NCI-H2081 (cell line): ENCODE measurements around the gene CAMTA1.
"Not testable (repeated sequence)": the region's sequence is repeated elsewhere in the genome, so short reads cannot be mapped to it uniquely, and the experiment has no call there.

Source experiments
- DNase-seq, 2 experiments: peaks; one replicate each; lab custom pipeline; 2025; lab: John Stamatoyannopoulos, UW

The CAMTA1 gene

DNA sequence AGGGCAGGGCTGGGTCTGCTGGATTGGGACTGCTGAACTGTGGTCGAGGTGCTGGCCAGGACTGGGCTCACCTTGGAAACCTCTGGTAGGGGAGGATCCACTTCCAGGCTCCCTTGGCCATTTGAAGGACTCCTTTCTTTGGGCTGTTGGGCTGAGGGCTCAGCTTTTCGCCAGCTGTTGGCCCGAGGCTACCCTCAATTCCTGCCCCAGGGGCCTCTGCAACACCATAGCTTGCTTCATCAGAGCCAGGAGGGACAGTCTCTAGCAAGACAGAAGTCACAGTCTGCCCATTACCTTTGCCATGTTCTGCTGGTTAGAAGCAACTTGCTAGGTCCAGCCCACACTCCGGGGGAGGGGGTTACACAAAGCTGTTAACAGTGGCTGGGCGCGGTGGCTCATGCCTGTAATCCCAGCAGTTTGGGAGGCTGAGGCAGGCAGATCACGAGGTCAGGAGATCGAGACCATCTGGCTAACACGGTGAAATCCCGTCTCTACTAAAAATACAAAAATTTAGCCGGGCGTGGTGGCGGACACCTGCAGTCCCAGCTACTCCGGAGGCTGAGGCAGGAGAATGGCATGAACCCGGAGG, 25.0 kb downstream of the CAMTA1 start:
- not testable (repeated sequence) for DNase-seq

DNA sequence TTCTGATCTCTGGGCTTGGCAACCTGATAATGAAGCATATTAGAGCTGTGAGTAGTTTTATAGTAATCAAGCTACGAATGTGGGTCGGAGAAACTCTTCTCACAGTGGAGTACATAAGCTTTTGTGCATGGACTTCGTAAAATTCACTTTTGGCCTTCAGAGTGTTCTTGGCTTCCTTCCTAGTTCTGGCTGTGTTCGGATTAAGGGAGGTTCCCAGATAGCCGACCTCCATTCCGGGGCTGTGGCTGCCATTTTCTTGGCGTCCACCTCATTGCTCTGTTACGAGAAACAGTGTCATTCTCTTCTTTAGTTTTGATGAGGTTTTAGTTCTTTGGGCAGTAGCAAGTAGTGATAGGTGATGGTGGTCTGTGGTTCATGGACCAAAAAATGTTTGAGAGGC, 26.3 kb downstream of the CAMTA1 start:
- DNase-seq, result no peak

DNA sequence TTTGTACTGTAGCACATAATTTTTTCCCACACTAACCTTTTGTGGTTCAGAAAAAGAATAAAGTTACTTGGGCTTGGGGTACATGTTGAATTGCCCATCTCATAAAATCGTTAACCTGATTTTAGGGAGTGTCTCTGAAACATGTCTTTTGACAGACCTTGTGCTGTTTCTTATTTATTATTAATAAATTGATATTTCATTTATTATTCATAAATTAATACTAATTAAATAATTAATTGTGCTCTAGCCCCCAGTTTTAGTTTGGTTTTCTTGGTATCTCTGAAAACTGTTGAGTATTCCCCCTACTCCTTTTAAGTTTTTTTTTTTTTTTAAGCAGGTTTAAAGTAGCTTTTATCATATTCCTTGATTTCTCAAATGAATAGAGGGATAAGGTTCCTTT, 27.9 kb downstream of the CAMTA1 start:
- no peak for DNase-seq

DNA sequence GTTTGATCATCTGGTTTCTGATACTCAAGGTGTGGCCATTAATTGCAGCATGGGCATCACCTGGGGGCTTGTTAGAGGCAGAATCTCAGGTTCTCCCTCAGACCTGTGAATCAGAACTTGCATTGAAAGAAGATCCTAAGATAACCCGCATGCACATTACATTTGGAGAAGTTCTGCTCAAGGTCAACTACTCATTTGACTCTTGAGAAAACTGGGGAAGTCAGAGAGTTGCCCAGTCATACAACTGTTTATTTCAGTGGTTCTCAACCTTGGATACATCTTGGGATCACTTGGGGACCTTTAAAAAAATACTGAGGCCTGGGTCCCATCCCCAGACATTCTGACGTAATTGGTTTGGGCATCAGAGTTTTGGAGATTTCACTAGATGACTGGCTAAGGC, 30.5 kb downstream of the CAMTA1 start:
- no peak for DNase-seq

DNA sequence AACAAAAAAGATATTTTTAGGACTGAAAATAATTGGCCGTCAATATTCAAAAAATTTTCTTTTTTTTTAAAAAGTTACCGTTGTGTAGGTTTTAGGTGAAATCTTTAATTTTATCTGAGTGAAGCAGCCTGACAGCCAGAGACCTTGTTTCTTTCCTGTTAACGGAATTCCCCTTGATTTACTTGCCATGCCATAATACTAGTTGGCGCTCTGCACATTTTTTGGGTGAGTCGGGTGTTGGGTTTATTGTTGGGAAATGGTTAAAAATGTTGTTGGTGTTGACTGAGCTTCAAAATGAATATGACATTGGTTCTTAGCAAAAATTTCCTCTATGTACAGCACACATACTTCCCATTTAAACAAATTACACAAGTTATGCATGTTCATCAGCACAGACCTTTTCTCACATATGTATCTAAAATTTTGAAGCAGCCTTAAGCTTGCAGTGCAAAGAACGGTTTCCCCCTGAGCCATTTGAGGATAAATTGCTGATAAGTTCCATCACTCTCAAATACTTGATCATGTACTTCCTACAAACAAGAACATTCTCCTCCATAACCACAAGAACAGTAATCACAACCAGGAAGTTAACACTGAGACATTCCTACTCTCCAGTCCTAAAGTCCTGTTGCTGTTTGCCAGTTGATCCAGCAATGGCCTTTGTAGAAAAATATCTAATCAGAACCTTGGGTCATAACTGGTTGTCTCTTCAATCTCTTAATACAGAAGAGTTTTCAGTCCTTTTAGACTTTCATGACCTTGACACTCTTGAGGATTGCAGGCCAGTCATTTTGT, 34.2 kb downstream of the CAMTA1 start:
- no peak for DNase-seq

DNA sequence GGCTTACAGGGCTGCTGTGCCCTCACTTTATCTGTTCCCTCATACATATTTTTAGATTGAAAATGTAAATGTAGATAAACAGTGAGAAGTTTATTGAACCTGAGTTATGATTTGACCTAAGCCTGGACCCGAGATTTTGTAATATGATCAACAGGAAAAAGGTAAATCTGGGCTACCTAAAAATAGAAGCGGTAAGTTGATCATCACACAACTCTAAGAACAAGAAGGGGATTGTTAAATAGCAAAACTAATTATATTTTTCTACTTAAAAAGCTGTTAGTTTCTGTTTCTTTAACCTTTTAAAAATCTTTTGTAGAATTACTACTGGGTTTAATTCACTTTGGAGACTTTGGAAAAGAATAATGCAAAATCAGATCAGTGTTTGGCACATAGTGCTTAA, 35.6 kb downstream of the CAMTA1 start:
- no peak for DNase-seq

DNA sequence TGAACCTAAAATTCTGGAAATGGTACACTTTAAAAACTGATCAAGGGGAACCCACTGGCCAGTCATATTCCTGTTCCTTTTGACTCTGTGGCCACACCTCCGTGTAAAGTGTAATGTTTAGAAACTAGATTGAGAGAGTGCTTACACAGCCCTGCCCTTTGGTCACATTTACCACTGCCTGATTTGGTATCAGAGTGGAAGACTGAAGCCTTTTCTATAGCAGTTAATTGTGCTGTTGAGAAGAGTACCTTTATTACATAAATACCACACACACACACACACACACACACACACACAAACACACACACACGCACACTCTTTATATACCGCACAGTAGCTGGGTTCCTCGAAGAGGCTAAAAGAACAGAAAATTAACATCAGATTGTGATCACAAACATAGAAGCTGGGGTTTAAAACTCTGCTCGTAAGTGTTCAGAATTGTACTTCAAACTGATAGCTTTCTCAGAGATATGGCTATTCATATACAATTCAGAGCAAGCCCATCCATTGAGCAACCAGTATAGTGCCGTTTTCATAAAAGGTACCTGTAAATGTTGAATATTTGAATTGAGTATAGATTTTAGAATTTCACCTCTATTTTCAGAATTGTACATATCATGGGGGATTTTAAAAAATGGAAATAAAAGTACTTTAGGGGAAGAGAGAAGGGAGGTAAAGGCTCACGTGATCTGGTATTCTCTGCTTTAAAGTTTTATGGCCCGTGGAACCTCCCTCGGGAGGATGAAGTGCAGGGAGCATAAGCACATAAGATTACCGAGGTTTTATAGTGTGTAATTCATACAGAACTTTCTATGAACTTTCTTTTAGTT, 37.5 kb downstream of the CAMTA1 start:
- DNase-seq, result no peak

DNA sequence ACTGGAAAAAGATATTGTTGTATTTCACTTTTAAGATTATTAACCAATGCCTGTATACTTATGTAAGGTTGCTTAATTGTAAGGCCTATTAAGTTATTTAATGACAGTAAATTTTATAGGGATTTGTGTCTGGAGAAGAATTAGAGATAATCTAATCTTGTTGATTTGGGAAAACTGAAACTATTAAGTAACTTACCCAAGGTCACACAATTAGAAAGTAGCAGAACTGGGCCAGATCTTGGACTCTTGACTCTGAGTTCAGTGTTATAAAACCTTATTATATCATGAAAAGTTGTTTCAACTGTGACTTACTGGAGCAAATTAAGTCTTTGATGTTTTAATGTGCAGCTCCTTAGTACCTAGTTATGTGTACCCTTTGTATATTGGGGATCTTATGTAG, 38.5 kb downstream of the CAMTA1 start:
- no peak for DNase-seq

DNA sequence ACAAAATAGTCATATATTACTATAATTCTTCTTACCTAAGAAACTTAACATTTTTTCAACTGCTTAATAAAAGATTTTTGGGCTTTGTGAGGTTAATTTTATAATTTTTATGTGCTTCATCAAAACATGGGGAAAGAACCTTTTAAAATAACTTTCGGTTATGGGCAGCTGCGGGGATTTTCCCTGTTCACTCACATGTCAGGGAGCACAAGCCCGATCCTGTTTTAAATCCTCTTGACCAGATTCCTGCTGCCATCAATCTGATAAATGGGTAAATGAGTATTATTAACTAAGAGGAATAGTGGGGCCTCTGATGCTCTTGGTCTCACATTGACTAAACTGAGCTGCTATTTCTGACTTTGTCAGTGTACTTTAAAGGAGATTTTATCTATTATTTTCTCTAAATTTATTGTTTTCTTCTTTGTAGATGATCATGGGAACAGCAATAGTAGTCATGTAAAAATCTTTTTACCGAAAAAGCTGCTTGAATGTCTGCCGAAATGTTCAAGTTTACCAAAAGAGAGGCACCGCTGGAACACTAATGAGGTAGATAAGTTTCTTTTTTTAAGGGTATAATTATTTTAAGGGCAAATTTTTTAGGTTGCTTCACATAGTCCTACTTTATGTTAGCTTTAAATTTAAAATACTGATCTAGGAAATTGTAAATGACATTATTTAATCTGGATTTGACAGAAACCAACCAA, 39.6 kb downstream of the CAMTA1 start:
- no peak for DNase-seq

DNA sequence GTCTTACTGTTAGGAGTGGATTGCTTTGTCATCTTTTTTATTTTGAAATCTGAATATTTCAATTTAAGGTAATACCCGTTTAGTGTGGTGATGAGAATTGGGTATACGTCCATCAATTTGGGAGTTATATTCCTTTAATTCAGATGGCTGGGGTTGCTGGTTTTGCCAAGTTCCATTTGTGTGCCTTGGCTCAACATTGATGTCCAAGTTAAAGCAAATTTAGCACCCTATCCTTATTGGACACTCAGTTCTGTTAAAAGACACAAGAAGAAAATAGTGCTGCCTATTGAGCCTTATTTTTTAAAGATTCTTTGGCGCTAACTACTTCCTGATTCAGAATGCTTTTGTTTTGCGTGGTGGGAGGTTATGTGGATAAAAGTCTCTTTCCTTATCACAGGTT, 40.6 kb downstream of the CAMTA1 start:
- no peak for DNase-seq

DNA sequence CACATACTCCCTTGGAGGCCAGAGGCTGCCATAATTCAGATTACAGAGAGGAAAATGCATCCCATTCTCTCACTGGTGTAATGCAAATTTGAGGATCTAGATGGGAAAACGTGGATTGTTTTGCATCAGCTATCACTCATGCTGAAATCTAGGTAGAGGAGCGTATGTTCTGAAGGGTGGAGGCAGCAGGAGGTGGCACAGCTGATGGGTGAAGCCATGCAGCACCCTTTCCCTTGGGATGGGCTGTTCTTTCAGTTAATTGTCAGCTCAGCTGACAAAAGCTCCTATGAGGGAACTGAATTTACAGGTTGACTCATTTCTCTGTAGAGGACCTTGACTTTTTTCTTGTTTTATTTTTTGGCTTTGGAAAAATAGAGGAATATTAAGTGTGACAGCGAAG, 41.8 kb downstream of the CAMTA1 start:
- DNase-seq, result no peak

DNA sequence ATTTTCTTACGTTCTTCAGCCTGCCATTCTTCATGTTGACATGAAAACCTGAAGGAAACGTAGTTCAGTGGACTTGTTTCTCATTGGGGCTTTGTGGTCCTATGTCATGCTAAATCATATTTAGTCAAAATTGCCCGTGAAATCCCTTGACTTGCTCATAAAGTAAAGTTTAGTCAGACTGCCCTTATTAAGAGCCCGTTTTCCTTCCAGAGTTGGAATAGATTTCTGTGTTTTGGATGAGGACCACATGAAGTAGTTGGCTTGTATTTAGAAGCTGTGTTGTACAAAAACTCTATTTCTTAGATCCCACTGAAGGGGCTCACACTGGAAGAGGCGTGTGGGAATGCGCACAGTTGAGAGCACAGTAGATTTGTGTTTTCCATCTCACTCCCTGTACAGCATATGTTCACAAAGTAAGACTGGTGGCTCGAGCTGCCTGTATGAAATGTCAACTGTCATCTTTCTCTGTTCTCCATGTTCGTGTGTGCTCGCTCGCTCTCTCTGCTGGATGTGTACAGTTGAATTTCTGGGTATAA, 42.4 kb downstream of the CAMTA1 start:
- no peak for DNase-seq

DNA sequence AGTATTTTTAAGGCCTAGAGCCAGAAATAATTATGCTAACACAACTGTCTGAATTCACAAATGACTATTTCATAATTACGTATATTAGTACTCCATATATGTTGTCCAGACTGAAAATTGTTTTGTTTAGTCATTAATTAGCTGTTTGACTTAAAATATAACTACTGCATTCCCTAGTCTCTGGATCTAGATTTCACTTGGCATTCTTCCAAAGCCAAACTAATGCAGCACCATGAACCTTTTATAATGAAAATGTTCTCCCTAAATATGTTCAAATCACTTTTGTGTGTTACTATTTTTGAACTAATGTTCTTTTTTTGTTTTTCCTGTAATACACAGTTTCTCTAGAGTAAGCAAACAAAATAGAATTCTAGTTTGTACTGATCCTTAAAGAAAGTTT, 46.1 kb downstream of the CAMTA1 start:
- peak in 1 of 2 experiments; percentile 17 for DNase-seq

DNA sequence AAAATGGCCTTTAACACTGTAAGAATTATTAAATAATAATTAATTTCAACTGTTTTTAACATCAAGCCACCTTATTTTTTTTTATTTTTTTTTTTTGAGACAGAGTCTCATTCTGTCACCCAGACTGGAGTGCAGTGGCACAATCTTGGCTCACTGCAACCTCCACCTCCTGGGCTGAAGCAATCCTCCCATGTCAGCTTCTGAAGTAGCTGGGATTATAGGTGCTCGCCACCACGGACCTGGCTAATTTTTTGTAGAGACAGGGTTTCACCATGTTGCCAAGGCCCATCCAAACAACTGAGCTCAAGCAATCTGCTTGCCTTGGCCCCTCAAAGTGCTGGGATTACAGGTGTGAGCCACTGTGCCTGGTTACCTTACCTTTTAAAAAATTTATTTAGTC, 46.8 kb downstream of the CAMTA1 start:
- not testable (repeated sequence) for DNase-seq

DNA sequence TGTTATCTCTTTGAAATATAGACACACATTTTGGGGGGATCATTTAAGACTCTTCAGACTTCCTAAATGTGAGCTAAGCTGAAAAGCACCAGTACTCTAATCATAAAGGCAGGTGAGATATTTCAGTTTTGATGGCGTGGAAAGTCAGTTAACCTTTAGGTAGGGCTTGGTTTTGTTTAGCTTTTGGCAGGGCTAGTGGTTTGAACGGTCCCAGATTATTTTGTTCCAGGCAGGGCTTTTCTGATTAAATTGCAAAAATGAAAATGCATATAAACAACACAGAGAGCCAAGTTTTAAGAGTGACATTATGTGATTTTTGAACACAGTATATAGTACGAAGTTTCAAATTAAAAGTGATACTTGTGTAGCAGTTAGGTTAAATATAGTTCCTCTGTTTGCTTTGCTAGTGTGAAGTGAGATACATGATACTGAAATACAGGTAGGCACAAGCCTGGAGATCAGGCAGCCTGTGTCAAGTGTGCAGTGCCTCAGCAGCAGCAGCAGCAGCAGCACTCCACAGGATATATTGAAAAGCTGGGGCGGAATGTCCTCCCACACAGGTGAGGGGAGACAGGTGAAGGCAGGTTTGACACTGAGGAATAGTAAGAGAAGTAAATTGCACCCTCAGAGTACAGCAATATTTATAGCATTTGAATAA, 47.4 kb downstream of the CAMTA1 start:
- DNase-seq, result peak; percentile 27 to 71

DNA sequence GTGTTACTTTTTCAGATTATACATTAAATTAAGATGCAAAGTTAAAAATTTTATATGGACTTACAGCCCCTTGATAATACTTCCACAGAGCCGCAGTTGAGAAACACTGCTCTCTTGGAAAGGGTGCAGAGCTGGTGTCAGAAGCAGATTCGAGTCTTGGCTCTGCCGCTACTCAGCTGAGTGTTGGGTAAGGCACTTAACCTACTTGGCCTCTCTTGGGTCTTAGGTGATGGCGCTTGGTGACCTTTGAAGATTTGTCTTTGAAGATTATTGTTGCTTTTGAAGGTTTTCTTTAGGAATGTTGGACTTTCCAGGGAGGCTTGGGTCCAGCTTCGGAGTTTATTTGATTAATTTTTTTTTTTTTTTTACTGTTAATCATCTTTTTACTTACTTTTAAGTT, 48.5 kb downstream of the CAMTA1 start:
- no peak for DNase-seq

DNA sequence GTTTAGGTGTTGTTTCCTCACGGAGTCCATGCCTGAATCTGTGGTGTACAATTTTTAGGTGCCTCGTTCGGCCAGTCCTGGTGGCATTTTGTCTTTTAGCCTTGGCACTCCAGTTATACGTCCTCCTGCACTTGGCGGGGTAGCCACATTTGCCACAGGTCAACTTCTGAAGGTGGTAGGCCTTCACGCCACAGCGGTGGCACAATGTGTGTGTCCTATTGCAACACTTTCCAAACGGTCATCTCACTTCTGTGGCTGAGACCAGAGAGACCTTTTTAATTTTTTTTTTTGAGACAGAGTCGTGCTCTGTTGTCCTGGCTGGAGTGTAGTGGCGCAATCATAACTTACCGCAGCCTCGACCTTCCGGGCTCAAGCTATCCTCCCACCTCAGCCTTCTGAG, 49.1 kb downstream of the CAMTA1 start:
- DNase-seq, result no peak

DNA sequence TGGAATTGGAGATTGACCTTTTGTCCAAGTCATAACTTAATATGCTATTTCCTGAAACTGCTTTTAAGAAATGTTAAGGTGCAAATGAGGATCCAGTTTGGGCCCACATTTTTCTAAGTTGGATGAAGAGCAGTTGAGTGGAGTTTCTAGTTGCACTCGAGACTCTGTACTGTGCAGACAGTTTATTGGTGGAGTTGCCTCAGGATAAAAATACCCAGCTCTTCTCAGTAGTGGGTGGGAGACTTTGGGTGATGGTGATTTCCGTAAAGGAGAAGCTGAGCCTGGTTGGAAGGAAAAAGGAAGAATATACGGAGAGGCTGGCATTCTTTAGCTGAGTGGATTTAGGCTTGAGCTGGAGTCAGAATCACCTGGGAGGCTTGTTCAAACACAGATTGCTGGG, 49.9 kb downstream of the CAMTA1 start:
- no peak for DNase-seq

DNA sequence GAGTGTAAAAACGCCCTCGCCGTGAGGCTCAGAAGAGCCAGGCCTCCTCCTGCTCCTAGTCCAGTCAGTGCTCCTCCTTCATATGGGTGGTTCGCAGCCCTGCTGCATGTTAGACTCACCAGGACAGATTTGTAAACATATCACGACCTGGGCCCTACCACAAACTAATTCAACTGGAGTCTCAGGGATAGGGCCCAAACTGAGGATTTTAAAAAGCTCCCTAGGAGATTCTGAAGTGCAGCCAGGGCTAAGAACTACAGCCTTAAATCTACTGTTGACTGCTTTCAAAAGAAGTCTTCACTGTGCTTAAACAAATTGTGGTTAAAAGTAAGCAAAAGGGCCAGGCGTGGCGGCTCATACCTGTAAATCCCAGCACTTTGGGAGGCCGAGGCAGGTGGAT, 57.0 kb downstream of the CAMTA1 start:
- no peak for DNase-seq

DNA sequence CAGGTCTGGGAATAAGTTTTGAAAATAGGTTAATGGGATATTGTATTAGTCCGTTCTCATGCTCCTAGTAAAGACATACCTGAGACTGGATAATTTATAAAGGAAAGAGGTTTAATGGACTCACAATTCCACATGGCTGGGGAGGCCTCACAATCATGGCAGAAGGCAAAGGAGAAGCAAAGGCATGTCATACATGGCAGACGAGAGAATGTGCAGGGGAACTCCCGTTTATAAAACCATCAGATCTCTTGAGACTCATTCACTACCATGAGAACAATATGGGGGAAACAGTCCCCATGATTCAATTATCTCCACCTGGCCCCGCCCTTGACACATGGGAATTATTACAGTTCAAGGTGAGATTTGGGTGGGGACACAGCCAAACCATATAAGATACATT, 60.5 kb downstream of the CAMTA1 start:
- not testable (repeated sequence) for DNase-seq

DNA sequence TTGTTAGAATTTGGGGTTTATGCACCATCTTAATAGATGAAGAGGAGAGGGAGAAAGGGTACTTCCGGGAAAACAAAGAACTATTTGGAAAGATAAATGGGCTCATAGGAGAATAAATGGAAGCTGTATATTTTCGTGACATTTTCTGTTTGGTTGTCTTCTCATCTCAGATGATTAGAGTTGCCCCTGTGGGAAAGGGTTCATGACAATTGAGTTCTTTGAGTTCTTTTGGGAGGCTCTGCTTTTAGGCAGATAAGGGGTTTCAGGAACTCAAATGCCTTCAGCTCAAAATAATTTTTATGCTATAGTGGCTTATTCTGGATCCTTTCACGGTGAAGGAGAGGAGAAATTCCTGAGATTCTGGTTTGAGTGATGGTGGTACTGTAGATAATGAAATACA, 63.6 kb downstream of the CAMTA1 start:
- no peak for DNase-seq

DNA sequence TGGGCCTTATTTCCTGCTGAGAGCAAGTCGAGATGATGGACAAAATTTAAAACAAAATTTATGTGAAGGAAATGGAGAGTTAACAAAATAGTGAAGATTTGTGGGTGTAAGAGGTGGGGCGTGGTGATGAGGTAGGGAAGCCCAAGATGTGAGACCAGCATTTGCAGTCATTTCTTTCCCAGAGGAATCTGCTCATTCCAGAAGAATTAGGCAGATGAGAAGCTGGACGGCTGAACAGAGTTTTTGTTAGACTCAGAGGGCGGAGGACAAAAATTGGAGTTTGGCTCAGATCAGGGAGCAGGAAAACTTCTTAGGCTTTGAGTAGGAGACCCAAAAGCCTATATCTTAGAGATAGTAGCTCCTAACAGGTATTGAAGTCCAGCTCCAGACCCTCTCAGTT, 65.3 kb downstream of the CAMTA1 start:
- DNase-seq, result no peak
